Measurements from ENCODE around the gene ZNF8.
A peak's percentile ranks its signal among the peaks of the same experiment; 100 is the strongest.
"Not testable (repeated sequence)": the region's sequence is repeated elsewhere in the genome, so short reads cannot be mapped to it uniquely, and the experiment has no call there.

Gene ZNF8

GRCh38 chr19:58278541-58279041, at the start of gene ZNF8:
Gene ZNF8, plus strand, starts transcription at chr19:58278955. Its CDS starts 127 bp downstream, at chr19:58279082.
- TF ChIP-seq CTCF (IDR thresholded peaks at IDR 0.05): no peak
- Histone ChIP-seq H3K4me3 (peak within 1 kb of the TSS; percentile 86), H3K27ac (peak within 1 kb of the TSS; percentile 53 to 91)
- DNase-seq (ENCODE audit: low spot score): peak; percentile 98

GRCh38 chr19:58229255-58229639, 49.5 kb upstream of the ZNF8 start:
- H3K4me3 ChIP-seq: peak overlapping the region; percentile 89
- TF ChIP-seq CTCF (IDR thresholded peaks at IDR 0.05): no peak
- DNase-seq (ENCODE audit: low spot score): no peak
- H3K27ac ChIP-seq: peak overlapping the region in 1 of 2 donors; percentile 76

- DNase-seq (ENCODE audit: low spot score): no peak
- peak overlapping the region; percentile 7 for H3K4me3 ChIP-seq
- H3K27ac ChIP-seq: no peak overlapping the region
- no peak for TF ChIP-seq CTCF (IDR thresholded peaks at IDR 0.05)
These were observed 41.4 kb upstream of the ZNF8 start for GRCh38 chr19:58237324-58237723.

- Histone ChIP-seq H3K4me3 (no peak overlapping the region), H3K27ac (no peak overlapping the region)
- no peak for TF ChIP-seq CTCF (IDR thresholded peaks at IDR 0.05)
- DNase-seq (ENCODE audit: low spot score): no peak
These were observed 35.4 kb upstream of the ZNF8 start for GRCh38 chr19:58243351-58243750.

- Histone ChIP-seq H3K4me3 (peak overlapping the region; percentile 30), H3K27ac (no peak overlapping the region)
- no peak for DNase-seq (ENCODE audit: low spot score)
- TF ChIP-seq CTCF (IDR thresholded peaks at IDR 0.05): no peak
These were observed 29.9 kb upstream of the ZNF8 start for GRCh38 chr19:58248886-58249285.

- no peak for TF ChIP-seq CTCF (IDR thresholded peaks at IDR 0.05)
- H3K4me3 ChIP-seq: no peak overlapping the region
- no peak for DNase-seq (ENCODE audit: low spot score)
- H3K27ac ChIP-seq: no peak overlapping the region
These were observed 26.6 kb upstream of the ZNF8 start for GRCh38 chr19:58252102-58252685.

GRCh38 chr19:58258259-58258658, 20.5 kb upstream of the ZNF8 start:
- H3K4me3 ChIP-seq: peak overlapping the region; percentile 5
- H3K27ac ChIP-seq; DNase-seq (ENCODE audit: low spot score): not testable (repeated sequence)
